Activated CD8-positive, alpha-beta memory T cell treated with anti-CD3 and anti-CD28 coated beads, Interleukin-2, amount 10 ng/mL, durations not matched to agents 7 days and 5 days (primary cell): ENCODE measurements around the gene CHRM5. TPM values are rescaled to one million over a fixed set of nuclear protein-coding genes. Genes with fewer than 3 reads are reported as not detected.

Experiments
- ATAC-seq: fragments of 150-1000 bp; cut with Tn5 transposase; one replicate; pipeline ENCODE4 v1.10.0; 2021; ENCODE audit warnings: moderate library complexity
- CTCF ChIA-PET: fragments of 350-600 bp; sonication (Branson Sonifier 250); formaldehyde crosslinking; loops from one replicate; lab custom pipeline; 2021; ENCODE audit warnings: antibody characterized with exemption; lab: Charles Lee
- DNase-seq: peaks from one replicate; pipeline ENCODE4 v3.0.0-alpha.2; 2020
- H3K27ac Mint-ChIP-seq: one replicate; pipeline ENCODE4 v1.8.0; 2021; ENCODE audit warnings: mild to moderate bottlenecking, mixed read lengths
- H3K27me3 Mint-ChIP-seq: one replicate; pipeline ENCODE4 v1.8.0; 2021; ENCODE audit warnings: mixed read lengths
- H3K36me3 Mint-ChIP-seq: one replicate; pipeline ENCODE4 v1.8.0; 2021; ENCODE audit warnings: mild to moderate bottlenecking, mixed read lengths
- H3K4me1 Mint-ChIP-seq: one replicate; pipeline ENCODE4 v1.8.0; 2021; ENCODE audit warnings: mixed read lengths
- H3K4me3 Mint-ChIP-seq: one replicate; pipeline ENCODE4 v1.8.0; 2021; ENCODE audit warnings: mild to moderate bottlenecking, moderate library complexity, mixed read lengths
- H3K9me3 Mint-ChIP-seq: one replicate; pipeline ENCODE4 v1.8.0; 2022; ENCODE audit warnings: low read depth, mixed read lengths
- total RNA-seq, 2 experiments: library from RNA; stranded (reverse); gene quantifications; one replicate each; pipeline ENCODE4 v1.2.3, GENCODE V29; 2021

Gene CHRM5
- total RNA-seq = not detected

GRCh38 chr15:33968224-33968623 lies at the start of gene CHRM5:
Gene CHRM5, plus strand, starts transcription at chr15:33968497. Its CDS starts 94,221 bp downstream, at chr15:34062718.
- H3K27ac Mint-ChIP-seq = no peak within 1 kb of the TSS
- CTCF ChIA-PET = interaction anchor here (0.8 to 0.9 kb wide), 2 partner anchors 8 to 231 kb away, joined by 3 read pairs; no protein-coding TSS in a partner anchor
- no peaks in the 10 kb centered on the region for H3K9me3 Mint-ChIP-seq
- no peak for ATAC-seq
- no peaks in the 10 kb centered on the region for H3K36me3 Mint-ChIP-seq
- no peaks in the 10 kb centered on the region for H3K27me3 Mint-ChIP-seq
- H3K4me1 Mint-ChIP-seq = no peaks in the 10 kb centered on the region
- H3K4me3 Mint-ChIP-seq = no peak within 1 kb of the TSS
- no peak for DNase-seq

DNA sequence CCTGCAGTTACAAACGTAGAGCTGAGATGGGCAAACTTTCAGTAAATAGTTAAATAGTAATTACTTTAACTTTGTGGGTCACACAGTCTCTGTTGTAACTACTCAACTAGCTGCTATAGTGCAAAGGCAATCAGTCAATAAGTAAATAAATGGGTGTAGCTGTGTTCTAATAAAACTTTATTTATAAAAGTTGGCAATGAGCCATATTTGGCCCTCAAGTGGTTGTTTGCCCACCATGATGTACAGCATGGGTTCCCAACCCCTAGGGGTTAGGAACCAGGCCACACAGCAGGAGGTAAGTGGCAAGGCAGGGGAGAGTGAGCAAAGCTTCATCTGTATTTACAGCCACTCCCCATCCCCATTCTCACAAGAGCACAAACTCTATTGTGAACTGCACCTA lies 44.9 kb upstream of the CHRM5 start:
- CTCF ChIA-PET = no interaction called here
- H3K27ac Mint-ChIP-seq = no peak overlapping the region

DNA sequence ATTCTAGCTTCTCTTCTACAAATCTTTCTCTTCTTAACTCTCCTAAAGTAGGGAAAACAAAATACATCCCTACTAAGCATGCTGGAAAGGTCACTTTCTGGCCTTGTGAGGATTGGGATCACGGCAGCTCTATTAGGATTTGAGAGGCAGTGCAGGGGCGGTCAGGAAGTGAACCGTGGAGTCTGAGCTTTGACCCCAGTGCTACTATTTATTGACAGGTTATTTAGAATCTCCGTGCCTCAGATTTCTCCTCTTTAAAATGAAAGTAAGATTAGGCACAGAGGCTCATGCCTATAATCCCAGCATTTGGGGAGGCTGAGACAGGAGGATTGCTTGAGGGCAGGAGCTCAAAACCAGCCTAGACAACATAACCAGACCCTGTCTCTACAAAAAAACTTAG lies 42.0 kb upstream of the CHRM5 start:
- Mint-ChIP-seq H3K27me3 (no peaks in the 10 kb centered on the region), H3K27ac (no peak overlapping the region), H3K9me3 (no peaks in the 10 kb centered on the region), H3K36me3 (no peaks in the 10 kb centered on the region), H3K4me3 (no peak overlapping the region), H3K4me1 (no peaks in the 10 kb centered on the region)
- CTCF ChIA-PET = interaction anchor here (1.3 kb wide), 1 partner anchor 188 kb away, joined by 3 read pairs; no protein-coding TSS in a partner anchor
- DNase-seq = no peak
- no peak for ATAC-seq

More for the DNA sequence above, 44.9 kb upstream of the CHRM5 start:
- DNase-seq = no peak
- no peaks in the 10 kb centered on the region for H3K27me3 Mint-ChIP-seq
- no peak for ATAC-seq
- H3K9me3 Mint-ChIP-seq = no peaks in the 10 kb centered on the region
- no peaks in the 10 kb centered on the region for H3K4me1 Mint-ChIP-seq
- no peak overlapping the region for H3K4me3 Mint-ChIP-seq
- no peaks in the 10 kb centered on the region for H3K36me3 Mint-ChIP-seq

GRCh38 chr15:33932734-33933133 lies 35.6 kb upstream of the CHRM5 start:
- Mint-ChIP-seq H3K4me3 (no peak overlapping the region), H3K36me3 (no peaks in the 10 kb centered on the region), H3K27ac (no peak overlapping the region), H3K9me3 (no peaks in the 10 kb centered on the region), H3K27me3 (no peaks in the 10 kb centered on the region), H3K4me1 (no peaks in the 10 kb centered on the region)
- CTCF ChIA-PET = no interaction called here
- DNase-seq (no peak), ATAC-seq (no peak)

- Mint-ChIP-seq H3K27me3 (no peaks in the 10 kb centered on the region), H3K4me3 (no peak overlapping the region), H3K27ac (no peak overlapping the region), H3K36me3 (no peaks in the 10 kb centered on the region), H3K4me1 (no peaks in the 10 kb centered on the region), H3K9me3 (no peaks in the 10 kb centered on the region)
- no peak for DNase-seq
- ATAC-seq = no peak
- CTCF ChIA-PET = no interaction called here
Observed at GRCh38 chr15:33934396-33934795, 33.9 kb upstream of the CHRM5 start.

- ATAC-seq = no peak
- DNase-seq = no peak
- no peaks in the 10 kb centered on the region for H3K36me3 Mint-ChIP-seq
- CTCF ChIA-PET = no interaction called here
- H3K4me1 Mint-ChIP-seq = no peaks in the 10 kb centered on the region
- no peaks in the 10 kb centered on the region for H3K27me3 Mint-ChIP-seq
- H3K27ac Mint-ChIP-seq = no peak overlapping the region
- no peaks in the 10 kb centered on the region for H3K9me3 Mint-ChIP-seq
- no peak overlapping the region for H3K4me3 Mint-ChIP-seq
Observed at GRCh38 chr15:33934921-33935320, 33.4 kb upstream of the CHRM5 start.

- H3K27ac Mint-ChIP-seq = no peak overlapping the region
- no peak overlapping the region for H3K4me3 Mint-ChIP-seq
- CTCF ChIA-PET = interaction anchor here (1.1 kb wide), 1 partner anchor 23 kb away, joined by 3 read pairs; no protein-coding TSS in a partner anchor
- H3K4me1 Mint-ChIP-seq = no peaks in the 10 kb centered on the region
- no peaks in the 10 kb centered on the region for H3K36me3 Mint-ChIP-seq
- no peak for ATAC-seq
- DNase-seq = no peak
- H3K9me3 Mint-ChIP-seq = no peaks in the 10 kb centered on the region
- no peaks in the 10 kb centered on the region for H3K27me3 Mint-ChIP-seq
Observed at GRCh38 chr15:33941279-33942063, 26.8 kb upstream of the CHRM5 start.

DNA sequence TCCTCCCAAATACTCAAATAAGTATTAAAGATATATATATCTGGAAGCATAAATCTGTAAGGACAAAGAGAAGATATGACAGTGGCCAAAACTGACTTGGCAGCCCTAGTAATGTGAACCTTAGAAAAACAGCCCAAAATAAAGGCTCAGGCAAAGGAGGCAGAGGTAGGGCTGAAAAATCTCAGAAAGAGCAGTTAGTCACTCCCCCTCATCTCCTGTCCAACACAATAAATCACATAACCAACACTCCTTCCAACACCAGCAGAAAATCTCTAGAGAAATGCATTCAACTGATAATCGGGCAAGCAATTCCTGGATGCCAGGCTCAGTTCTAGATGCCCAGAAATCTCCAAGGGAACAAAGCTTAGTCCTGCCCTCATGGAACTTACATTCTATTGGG lies 22.1 kb upstream of the CHRM5 start:
- Mint-ChIP-seq H3K27me3 (no peaks in the 10 kb centered on the region), H3K9me3 (no peaks in the 10 kb centered on the region), H3K4me3 (no peak overlapping the region), H3K27ac (no peak overlapping the region), H3K4me1 (no peaks in the 10 kb centered on the region), H3K36me3 (no peaks in the 10 kb centered on the region)
- CTCF ChIA-PET = no interaction called here
- no peak for DNase-seq
- no peak for ATAC-seq

DNA sequence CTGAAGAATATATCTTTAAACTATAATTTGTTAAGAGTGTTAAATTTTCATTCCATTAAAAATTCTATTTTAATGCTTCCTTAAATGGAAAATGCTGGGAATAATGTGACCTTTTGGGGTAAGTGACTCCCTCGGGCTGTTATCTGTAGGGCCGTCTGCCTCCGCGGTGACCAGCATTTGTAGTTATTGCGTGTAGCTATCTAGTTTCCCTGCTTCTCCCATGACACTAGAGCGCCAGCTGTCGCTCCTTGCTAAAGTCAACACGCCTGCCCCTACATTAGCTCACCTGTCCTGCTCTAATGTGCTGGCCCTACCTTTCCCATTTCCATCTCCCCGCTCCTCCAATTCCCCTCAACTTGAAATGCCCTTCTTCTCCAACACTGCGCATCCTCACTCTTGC lies 12.4 kb upstream of the CHRM5 start:
- H3K27ac Mint-ChIP-seq = no peak overlapping the region
- CTCF ChIA-PET = interaction anchor here (0.7 kb wide), 1 partner anchor 8 kb away, joined by 3 read pairs; no protein-coding TSS in a partner anchor
- H3K9me3 Mint-ChIP-seq = no peaks in the 10 kb centered on the region
- no peak for DNase-seq
- no peaks in the 10 kb centered on the region for H3K27me3 Mint-ChIP-seq
- H3K4me3 Mint-ChIP-seq = no peak overlapping the region
- H3K36me3 Mint-ChIP-seq = no peaks in the 10 kb centered on the region
- no peak for ATAC-seq
- H3K4me1 Mint-ChIP-seq = no peaks in the 10 kb centered on the region

- H3K9me3 Mint-ChIP-seq = no peaks in the 10 kb centered on the region
- no peak overlapping the region for H3K27ac Mint-ChIP-seq
- H3K27me3 Mint-ChIP-seq = no peaks in the 10 kb centered on the region
- H3K4me3 Mint-ChIP-seq = no peak overlapping the region
- CTCF ChIA-PET = no interaction called here
- no peaks in the 10 kb centered on the region for H3K4me1 Mint-ChIP-seq
- H3K36me3 Mint-ChIP-seq = no peaks in the 10 kb centered on the region
- ATAC-seq (no peak), DNase-seq (no peak)
Observed at GRCh38 chr15:33956397-33956796, 11.9 kb upstream of the CHRM5 start.

DNA sequence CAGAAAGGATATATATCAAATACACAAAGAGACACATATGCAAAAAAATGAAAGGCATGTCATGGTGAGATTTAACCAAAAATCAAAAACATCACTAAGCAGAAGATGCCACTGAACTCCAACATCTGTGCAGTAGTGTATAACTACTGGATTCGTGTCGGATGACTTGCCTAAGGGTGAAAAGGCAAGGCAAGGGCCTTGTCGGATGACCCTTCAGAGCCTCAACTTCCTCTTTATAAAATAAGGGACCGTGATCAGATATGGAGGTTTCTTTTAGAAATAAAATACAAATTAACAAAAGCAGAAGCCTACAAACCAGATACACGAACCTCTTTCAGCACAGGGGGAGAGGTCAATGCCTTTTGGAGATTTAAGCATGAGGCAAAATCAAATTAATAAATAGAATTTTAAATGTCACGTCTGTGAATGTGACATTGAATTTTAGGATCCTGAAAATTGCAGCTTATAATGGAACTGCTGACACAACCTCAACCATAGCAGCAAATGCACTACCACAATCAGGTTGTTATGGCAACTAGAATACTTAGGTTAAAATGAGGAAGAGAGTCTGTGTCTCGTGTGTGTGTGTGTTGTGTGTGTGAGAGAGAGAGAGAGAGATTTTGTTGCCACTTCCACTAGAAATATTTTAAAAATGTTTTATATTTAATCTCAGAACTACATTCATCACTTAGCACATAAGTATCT lies 8.3 kb upstream of the CHRM5 start:
- CTCF ChIA-PET = no interaction called here
- no peak overlapping the region for H3K27ac Mint-ChIP-seq
- DNase-seq (no peak), ATAC-seq (no peak)
- H3K4me1 Mint-ChIP-seq = no peaks in the 10 kb centered on the region
- no peaks in the 10 kb centered on the region for H3K27me3 Mint-ChIP-seq
- no peak overlapping the region for H3K4me3 Mint-ChIP-seq
- no peaks in the 10 kb centered on the region for H3K36me3 Mint-ChIP-seq
- no peaks in the 10 kb centered on the region for H3K9me3 Mint-ChIP-seq

GRCh38 chr15:33960549-33960935 lies 7.8 kb upstream of the CHRM5 start:
- H3K4me3 Mint-ChIP-seq = no peak overlapping the region
- H3K9me3 Mint-ChIP-seq = no peaks in the 10 kb centered on the region
- no peak for DNase-seq
- CTCF ChIA-PET = no interaction called here
- H3K27ac Mint-ChIP-seq = no peak overlapping the region
- no peaks in the 10 kb centered on the region for H3K4me1 Mint-ChIP-seq
- ATAC-seq = no peak
- H3K36me3 Mint-ChIP-seq = no peaks in the 10 kb centered on the region
- H3K27me3 Mint-ChIP-seq = no peaks in the 10 kb centered on the region

GRCh38 chr15:33963831-33964664 lies 4.2 kb upstream of the CHRM5 start:
- ATAC-seq (no peak), DNase-seq (no peak)
- Mint-ChIP-seq H3K4me1 (no peaks in the 10 kb centered on the region), H3K4me3 (no peak overlapping the region), H3K36me3 (no peaks in the 10 kb centered on the region), H3K27me3 (no peaks in the 10 kb centered on the region), H3K9me3 (no peaks in the 10 kb centered on the region), H3K27ac (no peak overlapping the region)
- CTCF ChIA-PET = interaction anchor here (0.7 to 1.2 kb wide), 7 partner anchors 8 to 229 kb away, joined by 3 to 6 read pairs (median 3); no protein-coding TSS in a partner anchor
